K562 (cell line): ENCODE data around the gene XIRP1. TPM values are rescaled to one million over a fixed set of nuclear protein-coding genes. Genes with fewer than 3 reads are reported as not detected.
A peak's percentile ranks its signal among the peaks of the same experiment; 100 is the strongest.

Experiments used
- FOXK2 ChIP-seq, 2 experiments: fragments of 450-650 bp; IDR thresholded peaks in 1 of 2; conservative IDR thresholded peaks in 1 of 2; 2 replicates each; pipeline ENCODE4 v1.6.1; 2016; ENCODE audit warnings: low read depth in 2 of 2, mild to moderate bottlenecking in 1 of 2
- HDAC2 ChIP-seq: fragments of 450-650 bp; IDR thresholded peaks from 2 replicates; pipeline ENCODE4 v1.6.1; 2016; ENCODE audit warnings: mild to moderate bottlenecking
- HSF4 ChIP-seq: fragments of 250-450 bp; sonication (Bioruptor Pico); IDR thresholded peaks from 2 replicates; pipeline ENCODE4 v2.1.2; 2022; ENCODE audit warnings: mild to moderate bottlenecking, moderate library complexity, borderline replicate concordance
- JUN ChIP-seq, 2 experiments: sonication (generic) in 1 of 2; formaldehyde crosslinking in 1 of 2; IDR thresholded peaks; 2 replicates each; pipeline versions ENCODE4 v1.6.1 to v1.8.0; 2012 to 2022; ENCODE audit warnings: borderline replicate concordance in 2 of 2, mild to moderate bottlenecking in 2 of 2, improper control_type of control experiment in 1 of 2, low read depth in 1 of 2, low read length in 1 of 2, missing genetic modification reagents in 1 of 2
- MAFG ChIP-seq: fragments of 450-650 bp; conservative IDR thresholded peaks from 2 replicates; pipeline ENCODE4 v1.6.1; 2016; ENCODE audit warnings: missing genetic modification characterization, missing compliant biosample characterization
- MCM5 ChIP-seq: fragments of 450-650 bp; IDR thresholded peaks from 2 replicates; pipeline ENCODE4 v1.6.1; 2016; ENCODE audit warnings: low read depth
- MTA2 ChIP-seq: fragments of 450-650 bp; IDR thresholded peaks from 2 replicates; pipeline ENCODE4 v1.6.1; 2016; ENCODE audit warnings: low read depth
- NFYB ChIP-seq: IDR thresholded peaks from 2 replicates; pipeline ENCODE4 v1.6.1; 2011; ENCODE audit warnings: mild to moderate bottlenecking, moderate library complexity; ENCODE audit not compliant: insufficient read length; ENCODE audit errors: extremely low read depth
- NR2C2 ChIP-seq, 2 experiments: fragments of 200-800 bp in 1 of 2; sonication (Bioruptor generic) in 1 of 2; sonication (generic) in 1 of 2; formaldehyde crosslinking in 1 of 2; IDR thresholded peaks; 2 replicates each; pipeline versions ENCODE4 v1.6.1 to v1.8.0; 2016 to 2022; ENCODE audit warnings: mild to moderate bottlenecking in 1 of 2, missing compliant biosample characterization in 1 of 2, missing genetic modification characterization in 1 of 2, missing genetic modification reagents in 1 of 2
- RBM15 ChIP-seq: fragments of 200-400 bp; formaldehyde crosslinking; IDR thresholded peaks from 2 replicates; pipeline ENCODE4 v1.6.1; 2018; ENCODE audit warnings: mild to moderate bottlenecking, low read length, moderate library complexity; ENCODE audit not compliant: insufficient read depth
- RBM17 ChIP-seq: fragments of 200-400 bp; formaldehyde crosslinking; IDR thresholded peaks from 2 replicates; pipeline ENCODE4 v1.6.1; 2017; ENCODE audit warnings: low read depth, mild to moderate bottlenecking, low read length, borderline replicate concordance
- SAP30 ChIP-seq: fragments of 200-600 bp; sonication (generic); IDR thresholded peaks from 2 replicates; pipeline ENCODE4 v1.6.1; 2012; ENCODE audit warnings: borderline replicate concordance, low read depth, mild to moderate bottlenecking, moderate library complexity, low read length, control low read depth, inconsistent platforms; ENCODE audit not compliant: insufficient read depth, poor library complexity, severe bottlenecking
- SRF ChIP-seq, 2 experiments: fragments of 250-450, 450-650 bp in 1 of 2; sonication (Bioruptor Pico) in 1 of 2; sonication (generic) in 1 of 2; formaldehyde crosslinking; IDR thresholded peaks; 2 replicates each; pipeline versions ENCODE4 v1.5.0 to v1.5.1; 2020 to 2022; ENCODE audit warnings: mild to moderate bottlenecking in 1 of 2, missing genetic modification reagents in 1 of 2
- SRSF7 ChIP-seq: fragments of 200-400 bp; formaldehyde crosslinking; optimal IDR thresholded peaks from 2 replicates; pipeline ENCODE3; 2017; ENCODE audit warnings: mild to moderate bottlenecking, low read depth, low read length
- ZBTB8A ChIP-seq: fragments of 450-650 bp; IDR thresholded peaks from 2 replicates; pipeline ENCODE4 v1.6.1; 2018; ENCODE audit warnings: mild to moderate bottlenecking, moderate library complexity; ENCODE audit not compliant: partially characterized antibody
- ZNF274 ChIP-seq: IDR thresholded peaks from 2 replicates; pipeline ENCODE4 v1.6.1; 2011; ENCODE audit warnings: low read depth, mild to moderate bottlenecking, low read length, moderate library complexity, borderline replicate concordance
- ZNF444 ChIP-seq: fragments of 250-450 bp; sonication (Bioruptor Pico); IDR thresholded peaks from 2 replicates; pipeline ENCODE4 v1.4.0; 2020; ENCODE audit warnings: mild to moderate bottlenecking, moderate library complexity
- ZNF561 ChIP-seq: fragments of 450-650 bp; formaldehyde crosslinking; conservative IDR thresholded peaks from 2 replicates; pipeline ENCODE4 v1.4.0; 2020; ENCODE audit warnings: mild to moderate bottlenecking, moderate library complexity
- polyA plus RNA-seq, 8 experiments: library from polyadenylated mRNA; depleted of rRNA in 4 of 8; stranded (reverse) in 5 of 8; unstranded in 3 of 8; fragments of >200 nt; fragmentation: Nextera tagmentation in 2 of 8; fragmentation: Illumina TruSeq in 1 of 8; extraction: Ambion mirVana in 2 of 8; extraction: Trizol in 1 of 8; gene quantifications; 2 replicates each; pipeline versions ENCODE4 v1.2.1 to v1.2.3, GENCODE V29; 2011 to 2014; ENCODE audit warnings: inconsistent platforms in 1 of 8, missing spikeins in 1 of 8
- total RNA-seq, 7 experiments: library from RNA; depleted of rRNA in 6 of 7; stranded (reverse); fragments of >200 nt in 6 of 7; fragmentation: Illumina TruSeq in 2 of 7; extraction: Trizol in 2 of 7; gene quantifications; 2 replicates each; pipeline versions ENCODE4 v1.2.1 to v1.2.3, GENCODE V29; 2011 to 2021; ENCODE audit warnings: low replicate concordance in 1 of 7
- TF ChIP-seq, protein P1 (sequence below): sonication (generic); formaldehyde crosslinking; IDR thresholded peaks from 2 replicates; pipeline ENCODE4 v1.9.0; 2022; ENCODE audit warnings: mild to moderate bottlenecking, missing genetic modification reagents
- TF ChIP-seq, protein P2 (sequence below): fragments of 250-450 bp; sonication (Bioruptor Pico); IDR thresholded peaks from 2 replicates; pipeline ENCODE4 v1.9.0; 2021; ENCODE audit warnings: mild to moderate bottlenecking, inconsistent platforms
- TF ChIP-seq, protein P3 (sequence below): sonication (generic); formaldehyde crosslinking; IDR thresholded peaks from 2 replicates; pipeline ENCODE4 v1.8.1; 2023; ENCODE audit warnings: mild to moderate bottlenecking, missing genetic modification reagents
- TF ChIP-seq, protein P4 (sequence below): fragments of 250-450 bp; sonication (Bioruptor Pico); IDR thresholded peaks from 2 replicates; pipeline ENCODE4 v1.5.0; 2021

Gene XIRP1
- total and polyA plus RNA-seq, 9 of the 15 experiments (the other 6 are each of a cell fraction or from before 2014, with no cell fraction given), result 0.03 to 0.27 (median 0.08) TPM; not detected in 3

DNA sequence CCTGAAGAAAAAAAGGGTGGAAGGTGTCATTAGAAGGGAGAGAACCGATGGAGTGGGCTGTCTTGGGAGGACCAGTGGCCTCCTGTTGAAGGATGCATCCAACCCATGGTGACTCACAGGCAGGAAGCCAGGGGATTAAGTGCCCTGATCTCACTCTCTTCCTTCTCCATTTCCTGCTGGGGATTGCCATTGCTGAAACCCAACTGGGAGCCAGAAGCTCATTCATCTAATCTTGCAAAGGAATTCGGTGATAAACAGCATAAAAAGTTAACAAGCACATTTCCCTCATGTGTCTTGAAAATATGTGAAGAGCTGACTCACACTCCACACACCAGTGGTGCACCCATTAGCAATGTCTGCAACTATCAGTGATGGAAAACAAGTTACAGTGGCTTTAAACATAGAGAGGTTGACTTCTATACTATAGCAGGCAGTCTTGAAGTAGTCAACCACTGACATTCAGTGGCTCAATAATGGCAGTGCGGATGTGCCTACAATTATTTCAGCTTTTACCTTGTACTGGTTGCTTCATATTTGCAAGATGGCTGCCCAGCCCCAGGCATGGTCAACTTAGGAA is 26.2 kb downstream of the XIRP1 start (continued):
- TF ChIP-seq ZNF444 (CRISPR knock-in tag), result no peak
- no peak for TF ChIP-seq HDAC2
- no peak for TF ChIP-seq RBM15
- TF ChIP-seq, protein P1, sequence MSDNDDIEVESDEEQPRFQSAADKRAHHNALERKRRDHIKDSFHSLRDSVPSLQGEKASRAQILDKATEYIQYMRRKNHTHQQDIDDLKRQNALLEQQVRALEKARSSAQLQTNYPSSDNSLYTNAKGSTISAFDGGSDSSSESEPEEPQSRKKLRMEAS (CRISPR knock-in tag), result no peak
- TF ChIP-seq RBM17, result no peak
- no peak; the same call in 1 of the 2 replicates for TF ChIP-seq MAFG (tag)
- no peak for TF ChIP-seq ZNF561
- TF ChIP-seq SRF (CRISPR knock-in tag; IDR thresholded peaks at IDR 0.05), result no peak
- TF ChIP-seq MTA2, result no peak
- TF ChIP-seq MCM5, result no peak
- TF ChIP-seq SRSF7, result no peak
- peak; percentile 92 for TF ChIP-seq JUN (IDR thresholded peaks at IDR 0.05; ENCODE audit: borderline replicate concordance, low read depth, low read length)
- 0 out of 2 replicates have a peak, but pooled peaks have one; percentile 29 for TF ChIP-seq JUN (CRISPR knock-in tag; IDR thresholded peaks at IDR 0.05; ENCODE audit: borderline replicate concordance)
- no peak for TF ChIP-seq SAP30
- no peak for TF ChIP-seq ZBTB8A
- TF ChIP-seq HSF4 (CRISPR knock-in tag), result no peak
- TF ChIP-seq, protein P2, sequence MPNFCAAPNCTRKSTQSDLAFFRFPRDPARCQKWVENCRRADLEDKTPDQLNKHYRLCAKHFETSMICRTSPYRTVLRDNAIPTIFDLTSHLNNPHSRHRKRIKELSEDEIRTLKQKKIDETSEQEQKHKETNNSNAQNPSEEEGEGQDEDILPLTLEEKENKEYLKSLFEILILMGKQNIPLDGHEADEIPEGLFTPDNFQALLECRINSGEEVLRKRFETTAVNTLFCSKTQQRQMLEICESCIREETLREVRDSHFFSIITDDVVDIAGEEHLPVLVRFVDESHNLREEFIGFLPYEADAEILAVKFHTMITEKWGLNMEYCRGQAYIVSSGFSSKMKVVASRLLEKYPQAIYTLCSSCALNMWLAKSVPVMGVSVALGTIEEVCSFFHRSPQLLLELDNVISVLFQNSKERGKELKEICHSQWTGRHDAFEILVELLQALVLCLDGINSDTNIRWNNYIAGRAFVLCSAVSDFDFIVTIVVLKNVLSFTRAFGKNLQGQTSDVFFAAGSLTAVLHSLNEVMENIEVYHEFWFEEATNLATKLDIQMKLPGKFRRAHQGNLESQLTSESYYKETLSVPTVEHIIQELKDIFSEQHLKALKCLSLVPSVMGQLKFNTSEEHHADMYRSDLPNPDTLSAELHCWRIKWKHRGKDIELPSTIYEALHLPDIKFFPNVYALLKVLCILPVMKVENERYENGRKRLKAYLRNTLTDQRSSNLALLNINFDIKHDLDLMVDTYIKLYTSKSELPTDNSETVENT (CRISPR knock-in tag), result no peak
- no peak for TF ChIP-seq FOXK2 (conservative IDR thresholded peaks at IDR 0.05 in 1 of 2, IDR thresholded peaks at IDR 0.05 in 1 of 2; ENCODE audit: low read depth in 2 of 2)
- TF ChIP-seq, protein P3, sequence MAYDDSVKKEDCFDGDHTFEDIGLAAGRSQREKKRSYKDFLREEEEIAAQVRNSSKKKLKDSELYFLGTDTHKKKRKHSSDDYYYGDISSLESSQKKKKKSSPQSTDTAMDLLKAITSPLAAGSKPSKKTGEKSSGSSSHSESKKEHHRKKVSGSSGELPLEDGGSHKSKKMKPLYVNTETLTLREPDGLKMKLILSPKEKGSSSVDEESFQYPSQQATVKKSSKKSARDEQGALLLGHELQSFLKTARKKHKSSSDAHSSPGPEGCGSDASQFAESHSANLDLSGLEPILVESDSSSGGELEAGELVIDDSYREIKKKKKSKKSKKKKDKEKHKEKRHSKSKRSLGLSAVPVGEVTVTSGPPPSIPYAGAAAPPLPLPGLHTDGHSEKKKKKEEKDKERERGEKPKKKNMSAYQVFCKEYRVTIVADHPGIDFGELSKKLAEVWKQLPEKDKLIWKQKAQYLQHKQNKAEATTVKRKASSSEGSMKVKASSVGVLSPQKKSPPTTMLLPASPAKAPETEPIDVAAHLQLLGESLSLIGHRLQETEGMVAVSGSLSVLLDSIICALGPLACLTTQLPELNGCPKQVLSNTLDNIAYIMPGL (CRISPR knock-in tag), result no peak
- TF ChIP-seq NFYB, result no peak
- no peak for TF ChIP-seq NR2C2 (CRISPR knock-in tag; IDR thresholded peaks at IDR 0.05)
- TF ChIP-seq NR2C2 (tag; IDR thresholded peaks at IDR 0.05), result peak; percentile 29; the same call in 1 of the 2 replicates
- no peak for TF ChIP-seq ZNF274
- TF ChIP-seq, protein P4, sequence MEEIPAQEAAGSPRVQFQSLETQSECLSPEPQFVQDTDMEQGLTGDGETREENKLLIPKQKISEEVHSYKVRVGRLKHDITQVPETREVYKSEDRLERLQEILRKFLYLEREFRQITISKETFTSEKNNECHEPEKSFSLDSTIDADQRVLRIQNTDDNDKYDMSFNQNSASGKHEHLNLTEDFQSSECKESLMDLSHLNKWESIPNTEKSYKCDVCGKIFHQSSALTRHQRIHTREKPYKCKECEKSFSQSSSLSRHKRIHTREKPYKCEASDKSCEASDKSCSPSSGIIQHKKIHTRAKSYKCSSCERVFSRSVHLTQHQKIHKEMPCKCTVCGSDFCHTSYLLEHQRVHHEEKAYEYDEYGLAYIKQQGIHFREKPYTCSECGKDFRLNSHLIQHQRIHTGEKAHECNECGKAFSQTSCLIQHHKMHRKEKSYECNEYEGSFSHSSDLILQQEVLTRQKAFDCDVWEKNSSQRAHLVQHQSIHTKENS, result no peak
